Endothelial cell of umbilical vein (primary cell): Measurements from ENCODE around the gene SCTR. TPM values are rescaled to one million over a fixed set of nuclear protein-coding genes. Genes with fewer than 3 reads are reported as not detected.

Experiments
- BruUV-seq: library from RNA; stranded (reverse); fragments of 400-500 nt; replicated peaks from 2 replicates; lab custom pipeline; 2021; lab: Mats Ljungman, UMichigan
- CTCF ChIA-PET: fragments of 300-600, 350-600 bp; sonication (Branson Sonifier 250); formaldehyde crosslinking; loops from one replicate; lab custom pipeline; 2021; ENCODE audit warnings: antibody characterized with exemption, inconsistent platforms; lab: Charles Lee
- POLR2A ChIA-PET: fragments of 300-600, 350-600 bp; sonication (Branson Sonifier 250); formaldehyde crosslinking; loops from one replicate; lab custom pipeline; 2021; ENCODE audit warnings: antibody characterized with exemption, inconsistent platforms; lab: Charles Lee
- DNase-seq: peaks from one replicate; pipeline ENCODE4 v3.0.0-alpha.2; 2011; ENCODE audit warnings: low read depth, low spot score
- FAIRE-seq: peaks from 2 replicates; lab custom pipeline; 2011; peaks lifted over from hg19 to GRCh38; lab: Jason Lieb, UNC
- H2AFZ ChIP-seq: 2 replicates; pipeline ENCODE4 v1.6.0; 2012; ENCODE audit warnings: low read depth, low read length, control low read depth, inconsistent platforms
- H3K27ac ChIP-seq: 2 replicates; pipeline ENCODE4 v1.5.1; 2011; ENCODE audit warnings: low read depth, mild to moderate bottlenecking, control low read depth, low read length, moderate library complexity; ENCODE audit not compliant: insufficient read depth
- H3K27me3 ChIP-seq, 2 experiments: 2 replicates each; pipeline versions ENCODE4 v1.6.0 to v1.6.1; 2011; ENCODE audit warnings: low read length in 2 of 2, mixed read lengths in 1 of 2; ENCODE audit not compliant: control insufficient read depth in 2 of 2, insufficient read depth in 2 of 2
- H3K36me3 ChIP-seq, 2 experiments: 2 replicates in 1 of 2; 3 replicates in 1 of 2; pipeline ENCODE4 v1.5.1; 2011; ENCODE audit warnings: low read length in 2 of 2, mild to moderate bottlenecking in 1 of 2, moderate library complexity in 1 of 2; ENCODE audit not compliant: control insufficient read depth in 2 of 2, insufficient read depth in 2 of 2; ENCODE audit errors: extremely low read depth in 1 of 2
- H3K4me1 ChIP-seq: 3 replicates; pipeline ENCODE4 v1.5.1; 2011; ENCODE audit warnings: mild to moderate bottlenecking, low read length; ENCODE audit not compliant: control insufficient read depth, insufficient read depth; ENCODE audit errors: extremely low read depth
- H3K4me2 ChIP-seq: 2 replicates; pipeline ENCODE4 v1.6.1; 2011; ENCODE audit warnings: low read length, control low read depth, mixed read lengths; ENCODE audit not compliant: insufficient read depth
- H3K4me3 ChIP-seq, 3 experiments: fragments of 200-600 bp in 1 of 3; sonication (generic), shearing (Covaris generic) in 1 of 3; replicated peaks in 1 of 3; 2 replicates each; pipeline ENCODE4 v1.5.1; 2011 to 2016; ENCODE audit warnings: control low read depth in 3 of 3, low read length in 3 of 3, mild to moderate bottlenecking in 2 of 3, inconsistent platforms in 1 of 3, low read depth in 1 of 3, moderate library complexity in 1 of 3; ENCODE audit not compliant: insufficient read depth in 1 of 3
- H3K79me2 ChIP-seq: 2 replicates; pipeline ENCODE4 v1.6.0; 2012; ENCODE audit warnings: low read length, inconsistent platforms; ENCODE audit not compliant: control insufficient read depth, insufficient read depth
- H3K9ac ChIP-seq: replicated peaks from 2 replicates; pipeline ENCODE3; 2011; ENCODE audit warnings: low read length, control low read depth; ENCODE audit not compliant: insufficient read depth; ENCODE audit errors: extremely low read depth
- H3K9me1 ChIP-seq: replicated peaks from 3 replicates; pipeline ENCODE4 v1.6.0; 2011; ENCODE audit warnings: mild to moderate bottlenecking, low read length; ENCODE audit not compliant: control insufficient read depth, insufficient read depth; ENCODE audit errors: extremely low read depth
- H3K9me3 ChIP-seq: replicated peaks from 2 replicates; pipeline ENCODE4 v1.5.1; 2012; ENCODE audit warnings: low read length, inconsistent platforms; ENCODE audit not compliant: control insufficient read depth, insufficient read depth
- H4K20me1 ChIP-seq: replicated peaks from 2 replicates; pipeline ENCODE3; 2011; ENCODE audit warnings: mild to moderate bottlenecking, low read length; ENCODE audit not compliant: control insufficient read depth, insufficient read depth; ENCODE audit errors: extremely low read depth
- CTCF ChIP-seq, 2 donors: IDR thresholded peaks; 1 replicate in 1 of 2; 2 replicates in 1 of 2; pipeline ENCODE4 v1.5.1; 2011; ENCODE audit warnings: low read length in 2 of 2, mild to moderate bottlenecking in 2 of 2, moderate library complexity in 2 of 2, control low read depth in 1 of 2, inconsistent platforms in 1 of 2, low read depth in 1 of 2; ENCODE audit not compliant: insufficient read depth in 1 of 2; ENCODE audit errors: extremely low read depth in 1 of 2
- EZH2 ChIP-seq: IDR thresholded peaks from 2 replicates; pipeline ENCODE4 v1.6.1; 2012; ENCODE audit warnings: borderline replicate concordance, low read depth, mild to moderate bottlenecking, moderate library complexity, low read length, inconsistent platforms; ENCODE audit not compliant: severe bottlenecking
- FOS ChIP-seq: IDR thresholded peaks from 2 replicates; pipeline ENCODE4 v1.6.1; 2011; ENCODE audit warnings: mild to moderate bottlenecking, low read length, moderate library complexity, borderline replicate concordance; ENCODE audit not compliant: insufficient read depth
- GATA2 ChIP-seq: IDR thresholded peaks from 2 replicates; pipeline ENCODE4 v1.7.0; 2011; ENCODE audit warnings: low read depth, mild to moderate bottlenecking, moderate library complexity, mixed read lengths, low read length; ENCODE audit not compliant: insufficient read length, insufficient read depth
- JUN ChIP-seq: IDR thresholded peaks from 2 replicates; pipeline ENCODE4 v1.6.1; 2011; ENCODE audit warnings: borderline replicate concordance, low read depth; ENCODE audit not compliant: insufficient read length, insufficient read depth
- MAX ChIP-seq: IDR thresholded peaks from 2 replicates; pipeline ENCODE4 v1.6.1; 2011; ENCODE audit not compliant: insufficient read depth, insufficient read length
- MYC ChIP-seq: IDR thresholded peaks from one replicate; pipeline ENCODE4 v1.6.1; 2011; ENCODE audit warnings: mild to moderate bottlenecking, low read depth, low read length
- POLR2A ChIP-seq: IDR thresholded peaks from 2 replicates; pipeline ENCODE4 v1.6.1; 2012; ENCODE audit warnings: low read depth, mild to moderate bottlenecking, control low read depth, low read length
- POLR2AphosphoS5 ChIP-seq: IDR thresholded peaks from 2 replicates; pipeline ENCODE4 v1.6.1; 2012; ENCODE audit warnings: low read depth, mild to moderate bottlenecking, control low read depth, low read length, moderate library complexity; ENCODE audit not compliant: insufficient read depth
- dilution Hi-C: fragments of 300-500 bp; cut with MboI; formaldehyde crosslinking; loops from one replicate; pipeline ENCODE4 v1.15.0; 2019; ENCODE audit warnings: low sequenced_read_pairs; ENCODE audit not compliant: extremely low pct_ligation_motif_present
- intact Hi-C: fragments of 100-400 bp; cut with micrococcal nuclease; formaldehyde crosslinking; loops from one replicate; pipeline ENCODE4 v1.10.0; 2022
- polyA plus RNA-seq, 4 experiments: library from polyadenylated mRNA; depleted of rRNA in 3 of 4; stranded (reverse) in 3 of 4; unstranded in 1 of 4; fragments of >200 nt; gene quantifications; 2 replicates each; pipeline versions ENCODE4 v1.2.1 to v1.2.3, GENCODE V29; 2011 to 2012; ENCODE audit warnings: missing spikeins in 1 of 4
- total RNA-seq: library from RNA; stranded (reverse); gene quantifications from 2 replicates; pipeline ENCODE4 v1.2.3, GENCODE V29; 2021

Gene SCTR
- total and polyA plus RNA-seq, 2 donors (not counting 3 experiments of a cell fraction or from before 2014, with no cell fraction given), result not detected

- H3K27me3 ChIP-seq, result peaks cover 9 to 17% of the 10 kb centered on the region in 2 experiments
- intact Hi-C loops (no loop called here), dilution Hi-C loops (no loop called here)
- no peak for DNase-seq
- H3K27ac ChIP-seq, result no peak overlapping the region
- H2AFZ ChIP-seq, result no peak overlapping the region
- no peak overlapping the region for H3K4me2 ChIP-seq
- no peaks in the 10 kb centered on the region for H3K36me3 ChIP-seq
- H3K79me2 ChIP-seq, result no peaks in the 10 kb centered on the region
- no peaks in the 10 kb centered on the region for H3K9me1 ChIP-seq
- H3K4me3 ChIP-seq, result no peak overlapping the region
- no peaks in the 10 kb centered on the region for H4K20me1 ChIP-seq
- H3K4me1 ChIP-seq, result peaks cover 4% of the 10 kb centered on the region
- H3K9me3 ChIP-seq, result no peaks in the 10 kb centered on the region
- CTCF ChIA-PET, result interaction anchor here (1.4 kb wide), 1 partner anchor 31 kb away, joined by 3 read pairs; no protein-coding TSS in a partner anchor
- POLR2A ChIA-PET, result no interaction called here
- H3K9ac ChIP-seq, result no peak overlapping the region
- BruUV-seq, result no TSS peak
- TF ChIP-seq GATA2 (no peak), POLR2A (no peak), MYC (no peak), FOS (no peak), MAX (no peak), POLR2AphosphoS5 (no peak), CTCF (IDR thresholded peaks at IDR 0.05; ENCODE audit: extremely low read depth in 1 of 2, insufficient read depth in 1 of 2, low read depth in 1 of 2, low read length in 2 of 2) (no peak), JUN (no peak), EZH2 (no peak)
- no peak for FAIRE-seq
Observed at GRCh38 chr2:119548516-119549120, 24.3 kb upstream of the SCTR start.
